GM19467 (cell line): Measurements from ENCODE around the gene MYO6.
"Not testable (repeated sequence)": the region's sequence is repeated elsewhere in the genome, so short reads cannot be mapped to it uniquely, and the experiment has no call there.

Experiments
- ATAC-seq: cut with Tn5 transposase; IDR thresholded peaks from one replicate; pipeline ENCODE4 v1.9.1; 2021; ENCODE audit warnings: mild to moderate bottlenecking, moderate library complexity; ENCODE audit not compliant: unreplicated experiment

MYO6 gene

GRCh38 chr6:75880305-75880704, 131.3 kb downstream of the MYO6 start:
- no peak for ATAC-seq

- no peak for ATAC-seq
Observed at GRCh38 chr6:75882734-75883133, 133.7 kb downstream of the MYO6 start.

- ATAC-seq, result no peak
Observed at GRCh38 chr6:75884822-75885221, 135.8 kb downstream of the MYO6 start.

- ATAC-seq, result no peak
Observed at GRCh38 chr6:75892384-75892783, 143.3 kb downstream of the MYO6 start.

- no peak for ATAC-seq
Observed at GRCh38 chr6:75893058-75893775, 144.2 kb downstream of the MYO6 start.

GRCh38 chr6:75893776-75894152, 144.7 kb downstream of the MYO6 start:
- ATAC-seq, result no peak

GRCh38 chr6:75896526-75896925, 147.5 kb downstream of the MYO6 start:
- ATAC-seq, result no peak

- ATAC-seq, result not testable (repeated sequence)
Observed at GRCh38 chr6:75900216-75900615, 151.2 kb downstream of the MYO6 start.

- ATAC-seq, result not testable (repeated sequence)
Observed at GRCh38 chr6:75905129-75905528, 156.1 kb downstream of the MYO6 start.

DNA sequence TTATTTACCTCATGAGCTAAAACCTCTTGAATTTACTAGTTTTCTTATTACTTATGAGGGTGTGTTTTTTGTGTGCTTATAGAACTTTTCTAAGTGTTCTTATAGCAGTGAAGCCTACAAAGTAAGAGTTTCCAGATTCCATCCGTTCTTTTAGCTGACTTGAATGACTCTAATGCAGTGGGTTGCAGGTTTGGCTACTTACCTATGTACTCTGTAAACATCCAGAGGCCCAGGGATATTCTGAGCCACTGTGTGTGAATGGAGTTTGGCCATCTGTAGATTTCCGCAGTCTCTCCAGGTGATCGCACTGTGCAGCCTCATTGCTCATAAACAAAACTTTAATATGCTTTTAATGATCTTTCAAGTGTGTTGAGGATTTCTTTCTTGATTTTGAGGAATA, 157.8 kb downstream of the MYO6 start:
- no peak for ATAC-seq

DNA sequence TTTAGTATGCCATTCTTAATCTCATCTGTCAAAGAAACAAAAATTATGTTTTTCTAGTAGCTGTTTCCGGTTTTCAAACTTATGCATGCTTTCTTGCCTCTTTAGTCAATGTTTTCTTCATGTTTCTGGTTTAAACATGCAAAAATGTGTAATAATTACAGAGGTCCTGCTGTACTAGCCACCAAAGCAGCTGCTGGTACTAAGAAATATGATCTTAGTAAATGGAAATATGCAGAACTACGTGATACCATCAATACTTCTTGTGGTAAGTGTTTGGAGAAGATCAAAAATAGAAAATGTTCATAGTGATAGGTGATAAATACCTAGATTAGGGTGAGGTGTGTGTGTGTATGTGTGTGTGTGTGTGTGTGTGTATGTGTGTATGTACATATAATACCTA, 158.4 kb downstream of the MYO6 start:
- no peak for ATAC-seq

GRCh38 chr6:75913040-75913439, 164.0 kb downstream of the MYO6 start:
- ATAC-seq, result no peak

GRCh38 chr6:75922226-75922625, 173.2 kb downstream of the MYO6 start:
- no peak for ATAC-seq

DNA sequence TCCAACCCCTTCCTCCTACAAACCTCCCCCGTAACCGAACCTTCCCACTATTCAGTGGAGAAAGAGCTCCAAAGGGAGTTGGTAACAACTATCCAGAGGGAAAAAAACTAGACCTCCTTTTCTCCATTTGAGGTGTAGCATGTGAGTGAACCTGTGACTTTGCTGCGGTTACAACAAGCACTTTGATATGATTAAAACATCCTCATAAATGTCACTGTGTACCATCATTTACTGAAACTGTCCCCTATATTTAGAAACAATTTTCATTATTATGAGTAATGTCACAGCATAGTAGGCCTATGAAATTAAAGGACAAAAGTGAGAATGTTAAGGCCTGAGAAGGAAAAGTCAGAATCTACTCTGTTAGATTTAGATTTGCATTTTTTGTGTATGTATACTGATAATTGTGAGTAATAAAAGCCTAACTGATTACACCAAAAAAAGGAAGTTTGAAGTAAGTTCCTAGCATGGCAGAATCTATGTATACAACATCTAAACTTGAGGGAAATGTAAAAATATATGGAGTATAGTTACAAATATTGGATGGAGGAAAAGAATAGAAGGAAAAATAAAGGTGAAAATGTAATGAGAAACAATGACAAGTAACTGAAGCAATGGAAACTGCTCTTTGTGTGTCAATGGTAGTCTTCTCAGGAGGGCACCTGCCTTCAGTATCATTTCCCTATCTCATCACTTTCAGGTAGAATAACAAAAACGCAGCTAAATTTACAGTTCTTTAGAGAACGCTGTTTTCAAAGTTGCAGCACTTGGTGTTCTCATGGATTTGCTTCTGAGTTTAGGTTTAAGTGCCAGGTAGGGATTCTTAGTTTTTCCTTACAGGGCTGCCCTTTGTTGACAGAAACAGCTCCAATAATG, 177.5 kb downstream of the MYO6 start:
- no peak for ATAC-seq

DNA sequence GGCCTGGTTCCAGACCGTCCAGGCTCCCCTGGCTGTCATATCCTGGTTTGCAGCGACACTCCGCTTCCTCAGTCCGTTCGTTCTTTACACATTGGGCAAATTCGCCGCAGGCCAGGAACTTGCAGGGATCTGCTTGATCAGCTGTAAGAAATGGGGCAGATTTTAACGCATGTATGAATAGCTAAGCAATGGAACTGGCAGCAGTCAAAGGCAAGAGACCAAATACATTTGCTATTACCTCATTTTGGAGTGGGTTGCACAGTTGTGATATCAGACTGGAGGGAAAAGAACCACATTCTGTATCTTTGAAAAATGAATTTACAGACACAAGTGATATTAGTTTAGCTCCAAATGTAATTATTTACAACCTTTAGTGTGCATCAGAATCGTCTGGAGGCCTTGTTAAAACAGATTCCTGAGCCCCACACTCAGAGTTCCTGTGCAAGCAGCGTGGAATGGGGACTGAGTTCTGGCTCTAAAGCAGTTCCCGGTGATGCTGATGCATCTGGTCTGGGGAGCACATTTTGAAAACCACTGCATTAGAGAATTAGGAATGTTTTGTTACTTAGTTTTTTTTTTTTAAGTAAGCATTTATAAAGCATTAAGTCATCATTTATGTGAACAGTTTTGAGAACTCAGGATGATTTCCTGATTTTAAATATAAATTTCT, 182.1 kb downstream of the MYO6 start:
- ATAC-seq, result no peak

GRCh38 chr6:75932067-75932466, 183.0 kb downstream of the MYO6 start:
- no peak for ATAC-seq

DNA sequence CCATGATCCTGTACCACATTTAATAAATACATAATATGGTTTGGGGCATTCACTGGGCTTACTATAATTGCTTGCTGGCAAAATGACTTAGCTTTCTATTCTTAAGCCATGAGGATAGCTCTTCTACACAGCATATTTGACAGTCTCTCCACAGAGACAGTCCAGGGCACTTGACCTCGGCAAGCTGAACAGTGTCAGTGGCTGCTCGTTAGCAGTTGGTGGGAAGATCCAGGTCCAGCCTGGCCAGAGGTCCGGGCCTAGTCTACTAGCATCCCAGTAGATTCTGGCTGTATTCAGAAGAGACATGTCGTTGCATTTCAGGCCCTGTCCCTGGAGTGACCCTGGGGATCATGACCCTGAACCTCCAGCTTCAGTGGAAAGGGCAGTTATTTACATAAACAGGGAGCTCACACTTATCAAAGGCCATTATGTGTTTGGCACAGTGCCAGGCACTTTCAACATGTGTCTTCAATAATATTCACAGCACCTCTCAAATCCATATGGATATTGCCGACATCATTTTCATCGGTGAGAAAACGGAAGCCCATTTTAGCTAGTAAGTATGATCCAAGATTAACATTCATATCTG, 184.4 kb downstream of the MYO6 start:
- no peak for ATAC-seq

- ATAC-seq, result peak; percentile 69
Observed at GRCh38 chr6:75934643-75935472, 185.8 kb downstream of the MYO6 start.

DNA sequence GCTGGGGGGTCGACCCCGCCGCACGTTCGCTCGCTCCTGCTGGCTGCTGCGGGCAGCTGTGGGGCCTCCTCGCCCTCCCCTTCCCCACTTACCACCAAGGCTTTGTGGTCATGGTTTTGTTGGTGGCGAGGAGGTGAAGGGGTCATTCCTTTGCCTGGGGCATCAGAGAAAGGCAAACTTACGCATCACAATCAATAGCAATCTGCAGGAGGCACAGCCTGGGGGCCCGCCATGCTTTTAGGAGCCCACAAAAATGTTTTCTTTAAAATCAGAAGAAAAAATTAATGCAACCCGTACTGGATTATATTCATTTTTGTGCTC, 186.4 kb downstream of the MYO6 start:
- ATAC-seq, result peak; percentile 4

GRCh38 chr6:75936682-75937081, 187.6 kb downstream of the MYO6 start:
- ATAC-seq, result no peak

GRCh38 chr6:75937846-75938245, 188.8 kb downstream of the MYO6 start:
- ATAC-seq, result no peak
